Neutrophil (primary cell): Measurements from ENCODE around the gene L3MBTL3.

Experiments
- H3K27ac ChIP-seq: fragments of 200-600 bp; sonication (generic); 2 replicates; pipeline ENCODE4 v1.5.1; 2016; ENCODE audit warnings: mild to moderate bottlenecking, moderate library complexity
- H3K27me3 ChIP-seq: fragments of 200-600 bp; sonication (generic); 2 replicates; pipeline ENCODE4 v1.6.0; 2016; ENCODE audit warnings: mild to moderate bottlenecking
- H3K36me3 ChIP-seq: fragments of 200-600 bp; sonication (generic); 2 replicates; pipeline ENCODE4 v1.5.1; 2017
- H3K4me1 ChIP-seq, 2 experiments: fragments of 200-600 bp in 1 of 2; sonication (generic) in 1 of 2; 1 replicate in 1 of 2; 2 replicates in 1 of 2; pipeline versions ENCODE4 v1.5.1 to v1.6.1; 2013 to 2016; ENCODE audit warnings: low read depth in 1 of 2, low read length in 1 of 2, mild to moderate bottlenecking in 1 of 2, moderate library complexity in 1 of 2; ENCODE audit not compliant: control insufficient read depth in 1 of 2, insufficient read depth in 1 of 2
- H3K4me3 ChIP-seq, 2 experiments: fragments of 200-600 bp in 1 of 2; sonication (generic) in 1 of 2; 1 replicate in 1 of 2; 2 replicates in 1 of 2; pipeline ENCODE4 v1.5.1; 2013 to 2016; ENCODE audit warnings: low read depth in 1 of 2, low read length in 1 of 2, mild to moderate bottlenecking in 1 of 2, moderate library complexity in 1 of 2
- H3K9me3 ChIP-seq: fragments of 200-600 bp; sonication (generic); 2 replicates; pipeline ENCODE4 v1.5.1; 2016
- TF ChIP-seq, protein P1 (sequence below): fragments of 200-600 bp; sonication (generic); IDR thresholded peaks from 2 replicates; pipeline ENCODE4 v1.5.1; 2016; ENCODE audit warnings: antibody characterized with exemption

Gene L3MBTL3

DNA sequence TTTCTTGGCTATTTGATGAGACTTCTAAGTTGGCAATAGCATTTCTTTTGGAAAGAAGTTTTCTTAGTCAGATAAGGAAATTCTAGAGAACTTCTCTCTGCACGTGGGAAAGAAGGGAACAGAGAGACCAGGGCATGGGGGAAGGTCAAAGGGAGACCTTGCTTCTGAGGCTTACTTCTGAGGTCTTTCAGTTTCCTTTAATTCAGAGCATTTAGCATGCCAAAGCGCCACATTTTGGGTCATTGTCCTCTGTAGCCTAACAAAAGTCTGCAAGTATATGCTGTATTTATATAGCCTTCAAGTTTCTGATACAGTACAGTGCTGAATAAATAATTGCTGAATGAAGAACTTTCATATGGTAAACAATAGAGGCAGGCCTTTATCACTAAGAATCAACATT is 108.8 kb downstream of the L3MBTL3 start:
- Histone ChIP-seq H3K27ac (no peak overlapping the region), H3K4me3 (no peak overlapping the region), H3K27me3 (no peaks in the 10 kb centered on the region), H3K4me1 (no peaks in the 10 kb centered on the region), H3K36me3 (no peaks in the 10 kb centered on the region), H3K9me3 (no peaks in the 10 kb centered on the region)
- TF ChIP-seq, protein P1, sequence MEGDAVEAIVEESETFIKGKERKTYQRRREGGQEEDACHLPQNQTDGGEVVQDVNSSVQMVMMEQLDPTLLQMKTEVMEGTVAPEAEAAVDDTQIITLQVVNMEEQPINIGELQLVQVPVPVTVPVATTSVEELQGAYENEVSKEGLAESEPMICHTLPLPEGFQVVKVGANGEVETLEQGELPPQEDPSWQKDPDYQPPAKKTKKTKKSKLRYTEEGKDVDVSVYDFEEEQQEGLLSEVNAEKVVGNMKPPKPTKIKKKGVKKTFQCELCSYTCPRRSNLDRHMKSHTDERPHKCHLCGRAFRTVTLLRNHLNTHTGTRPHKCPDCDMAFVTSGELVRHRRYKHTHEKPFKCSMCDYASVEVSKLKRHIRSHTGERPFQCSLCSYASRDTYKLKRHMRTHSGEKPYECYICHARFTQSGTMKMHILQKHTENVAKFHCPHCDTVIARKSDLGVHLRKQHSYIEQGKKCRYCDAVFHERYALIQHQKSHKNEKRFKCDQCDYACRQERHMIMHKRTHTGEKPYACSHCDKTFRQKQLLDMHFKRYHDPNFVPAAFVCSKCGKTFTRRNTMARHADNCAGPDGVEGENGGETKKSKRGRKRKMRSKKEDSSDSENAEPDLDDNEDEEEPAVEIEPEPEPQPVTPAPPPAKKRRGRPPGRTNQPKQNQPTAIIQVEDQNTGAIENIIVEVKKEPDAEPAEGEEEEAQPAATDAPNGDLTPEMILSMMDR = no peak

DNA sequence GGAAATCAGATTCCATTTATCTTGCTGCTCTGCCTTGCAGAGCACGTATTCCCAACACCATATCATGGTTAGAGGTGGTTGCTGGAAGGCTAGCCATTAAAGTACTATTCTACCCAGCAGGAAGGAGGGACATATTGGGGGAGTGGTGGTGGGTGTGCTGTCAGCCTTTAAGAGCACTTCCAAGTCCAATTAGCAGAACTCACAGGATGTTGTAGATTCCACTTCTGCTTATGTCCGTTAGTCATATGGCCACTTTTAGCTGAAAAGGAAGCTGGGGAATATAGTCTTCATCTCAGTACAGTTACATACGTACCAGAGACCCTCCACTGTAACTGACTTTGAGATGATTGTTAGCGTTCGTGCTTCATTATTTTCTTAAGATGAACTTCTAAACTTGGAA is 109.9 kb downstream of the L3MBTL3 start:
- H3K4me1 ChIP-seq = no peaks in the 10 kb centered on the region
- no peaks in the 10 kb centered on the region for H3K27me3 ChIP-seq
- H3K36me3 ChIP-seq = no peaks in the 10 kb centered on the region
- no peak overlapping the region for H3K27ac ChIP-seq
- no peak overlapping the region for H3K4me3 ChIP-seq
- H3K9me3 ChIP-seq = no peaks in the 10 kb centered on the region
- TF ChIP-seq, protein P1 = no peak

DNA sequence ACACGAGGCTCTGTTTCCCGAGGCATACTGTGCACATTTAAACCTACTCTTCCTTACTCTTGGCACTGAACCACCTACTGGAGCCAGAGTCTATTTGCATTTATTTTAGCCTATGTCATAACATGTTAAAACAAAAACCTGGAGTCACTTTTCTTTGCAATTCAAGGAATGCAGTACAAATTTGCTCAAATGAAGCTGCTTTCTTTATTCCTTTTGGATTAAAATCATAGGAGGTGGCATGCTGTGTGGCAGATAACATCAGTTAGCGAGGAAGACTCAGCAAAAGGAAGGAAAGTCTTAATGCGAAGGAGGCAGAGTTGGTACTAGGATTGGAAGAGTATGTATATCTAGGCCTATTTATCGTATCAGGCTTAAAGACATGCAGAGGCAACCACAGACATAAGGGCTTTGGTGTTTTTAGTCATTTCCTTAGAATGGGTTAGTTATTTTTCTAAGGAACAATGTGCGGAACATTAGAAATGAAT is 111.4 kb downstream of the L3MBTL3 start:
- TF ChIP-seq, protein P1 = no peak
- H3K4me1 ChIP-seq = no peaks in the 10 kb centered on the region
- no peaks in the 10 kb centered on the region for H3K27me3 ChIP-seq
- no peaks in the 10 kb centered on the region for H3K36me3 ChIP-seq
- no peak overlapping the region for H3K27ac ChIP-seq
- no peak overlapping the region for H3K4me3 ChIP-seq
- no peaks in the 10 kb centered on the region for H3K9me3 ChIP-seq

DNA sequence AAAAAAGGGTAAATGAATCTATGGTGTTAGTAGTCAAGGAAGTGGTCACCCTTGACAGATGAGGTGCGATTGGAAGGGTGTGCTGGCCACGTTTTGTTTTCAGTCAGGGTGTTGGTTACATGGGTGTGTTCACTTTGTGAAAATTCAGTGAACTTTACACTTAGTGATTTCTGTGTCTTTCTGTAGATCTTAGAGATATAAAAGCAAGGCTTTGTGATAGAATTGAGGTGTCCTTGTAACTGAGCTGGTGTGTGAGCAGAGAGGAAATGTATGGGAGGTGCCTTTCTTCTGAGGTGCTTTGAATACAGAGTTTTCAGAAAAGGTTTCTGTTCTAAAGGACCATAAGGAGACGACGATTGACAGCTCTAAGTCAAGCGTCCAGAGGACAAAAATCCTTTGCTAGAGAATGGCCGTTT is 113.9 kb downstream of the L3MBTL3 start:
- H3K27ac ChIP-seq = no peak overlapping the region
- H3K4me1 ChIP-seq = no peaks in the 10 kb centered on the region
- H3K4me3 ChIP-seq = no peak overlapping the region
- TF ChIP-seq, protein P1 = no peak
- H3K27me3 ChIP-seq = no peaks in the 10 kb centered on the region
- no peaks in the 10 kb centered on the region for H3K36me3 ChIP-seq
- H3K9me3 ChIP-seq = no peaks in the 10 kb centered on the region

DNA sequence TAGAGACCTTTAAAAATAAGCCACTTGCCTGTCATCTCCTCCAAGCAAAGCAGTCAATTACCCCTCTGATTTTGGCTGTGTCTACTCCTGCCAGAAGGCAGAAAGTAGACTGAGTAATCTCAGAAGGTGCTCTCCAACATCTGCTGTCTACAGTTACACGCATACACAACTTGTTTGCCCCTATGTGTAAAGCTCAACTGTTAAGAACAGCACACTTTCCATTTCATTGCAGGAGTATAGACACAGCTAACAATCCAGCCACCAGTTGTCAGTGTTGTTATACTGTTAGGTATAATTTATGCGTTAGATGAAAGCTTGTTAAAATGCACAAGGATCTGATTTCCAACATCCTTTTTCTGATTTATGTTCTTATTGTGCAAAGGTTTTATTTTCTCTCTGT is 116.2 kb downstream of the L3MBTL3 start:
- H3K27ac ChIP-seq = no peak overlapping the region
- H3K4me3 ChIP-seq = no peak overlapping the region
- TF ChIP-seq, protein P1 = no peak
- no peaks in the 10 kb centered on the region for H3K9me3 ChIP-seq
- H3K36me3 ChIP-seq = no peaks in the 10 kb centered on the region
- H3K4me1 ChIP-seq = no peaks in the 10 kb centered on the region
- no peaks in the 10 kb centered on the region for H3K27me3 ChIP-seq

DNA sequence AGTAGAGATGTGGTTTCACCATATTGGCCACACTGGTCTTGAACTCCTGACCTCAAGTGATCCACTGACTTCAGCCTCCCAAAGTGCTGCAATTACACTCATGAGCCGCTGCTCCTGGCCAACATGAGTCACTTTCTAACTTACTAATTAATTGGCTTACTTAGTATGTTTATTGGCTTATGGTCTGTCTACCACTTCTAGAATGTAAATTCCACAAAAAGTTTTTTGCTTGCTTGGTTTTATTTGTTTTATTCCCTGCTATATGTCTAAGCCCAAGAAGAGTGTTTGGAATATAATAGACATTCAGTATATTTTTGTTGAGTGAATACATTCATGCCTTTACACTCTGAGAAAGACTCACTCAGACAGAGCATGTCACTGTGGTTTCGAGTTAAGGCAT is 118.4 kb downstream of the L3MBTL3 start:
- H3K9me3 ChIP-seq = no peaks in the 10 kb centered on the region
- H3K36me3 ChIP-seq = no peaks in the 10 kb centered on the region
- no peaks in the 10 kb centered on the region for H3K27me3 ChIP-seq
- H3K4me1 ChIP-seq = peaks cover 0 to 3% of the 10 kb centered on the region in 2 experiments
- no peak overlapping the region for H3K27ac ChIP-seq
- no peak overlapping the region for H3K4me3 ChIP-seq
- TF ChIP-seq, protein P1 = no peak
